H54 (cell line): ENCODE data around the gene DYRK3.
A peak's percentile ranks its signal among the peaks of the same experiment; 100 is the strongest.
"Not testable (repeated sequence)": the region's sequence is repeated elsewhere in the genome, so short reads cannot be mapped to it uniquely, and the experiment has no call there.

Source experiments
- DNase-seq: peaks from one replicate; pipeline ENCODE4 v3.0.0; 2011; ENCODE audit warnings: low spot score, mixed read lengths; ENCODE audit not compliant: insufficient read length
- FAIRE-seq: peaks from 3 replicates; lab custom pipeline; 2011; peaks lifted over from hg19 to GRCh38; lab: Jason Lieb, UNC
- POLR2A ChIP-seq: IDR thresholded peaks from 2 replicates; pipeline ENCODE4 v1.6.1; 2011; ENCODE audit warnings: low read depth, mild to moderate bottlenecking, low read length

The DYRK3 gene

GRCh38 chr1:206604861-206605260 is 30.5 kb upstream of the DYRK3 start:
- FAIRE-seq (no peak), DNase-seq (no peak)
- no peak for TF ChIP-seq POLR2A

- no peak for TF ChIP-seq POLR2A
- no peak for FAIRE-seq
- peak; percentile 36 for DNase-seq
Measured at GRCh38 chr1:206606867-206607266, 28.5 kb upstream of the DYRK3 start.

DNA sequence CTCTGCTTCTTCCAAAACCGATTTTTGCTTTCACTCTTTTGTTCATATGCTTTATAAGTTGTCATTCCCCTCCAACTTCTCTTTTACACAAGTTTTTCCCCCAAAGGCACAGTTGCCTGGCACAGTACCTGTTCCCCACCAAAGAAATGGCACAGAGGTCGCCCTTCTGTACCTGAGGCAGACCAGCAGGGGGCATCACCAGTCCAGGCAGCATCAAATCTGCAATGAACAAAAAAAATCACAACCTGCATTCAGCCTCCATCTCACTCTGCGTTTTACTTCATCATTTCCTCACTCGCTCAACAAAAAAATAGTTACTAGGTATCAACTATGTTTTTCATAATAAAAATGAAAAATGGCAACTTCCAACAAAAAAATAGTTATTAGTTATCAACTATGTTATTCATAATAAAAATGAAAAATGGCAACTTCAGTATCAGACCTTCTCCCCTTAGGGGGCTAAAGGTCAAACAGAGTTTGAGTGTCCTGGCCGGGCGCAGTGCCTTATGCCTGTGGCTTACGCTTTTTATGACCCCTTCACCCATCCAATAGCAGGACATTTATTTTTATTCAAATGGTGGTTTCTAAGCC is 27.1 kb upstream of the DYRK3 start:
- no peak for FAIRE-seq
- no peak for TF ChIP-seq POLR2A
- no peak for DNase-seq

- FAIRE-seq, result no peak
- TF ChIP-seq POLR2A, result no peak
- DNase-seq, result no peak
Measured at GRCh38 chr1:206609229-206609991, 25.9 kb upstream of the DYRK3 start.

DNA sequence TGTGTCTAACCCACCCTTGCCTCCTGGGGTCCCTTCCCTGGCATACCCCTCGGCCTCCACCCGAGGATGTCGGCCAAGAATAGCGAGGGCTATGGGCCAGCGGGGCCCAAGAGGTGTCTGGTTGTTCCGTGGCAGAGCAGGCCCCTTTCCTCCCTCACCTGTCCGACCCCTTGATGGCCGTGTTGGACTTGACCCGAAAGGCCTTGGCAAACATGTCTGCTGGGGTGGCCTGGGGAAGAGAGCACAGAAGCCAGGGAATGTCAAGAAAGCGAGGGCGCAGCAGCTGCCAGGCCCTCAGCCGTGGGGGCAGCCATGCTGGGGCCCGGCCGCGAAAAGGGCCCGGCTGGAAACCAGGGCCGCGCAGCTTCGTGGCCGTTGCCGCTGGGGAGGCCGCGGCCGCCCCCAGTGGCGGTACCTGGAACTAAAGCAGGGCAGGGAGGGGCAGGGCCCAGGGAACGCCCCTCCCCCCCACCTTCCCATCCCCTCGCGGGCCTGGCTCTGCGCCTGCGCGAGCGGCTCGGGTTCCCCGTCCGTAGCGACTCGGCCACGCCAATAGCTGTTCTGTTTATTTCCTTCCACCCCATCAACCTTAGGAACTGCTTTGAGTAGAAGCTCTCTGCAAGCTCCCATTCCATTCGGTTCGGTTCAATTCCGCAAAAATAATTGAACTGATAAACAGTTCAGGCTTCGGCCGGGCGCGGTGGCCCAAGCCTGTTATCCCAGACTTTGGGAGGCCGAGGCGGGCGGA is 23.0 kb upstream of the DYRK3 start, which contains the start of gene EIF2D:
Gene EIF2D (minus strand): TSS at position 337 of the 748 bp plus-strand sequence. CDS start 123 bp downstream, at position 214.
- DNase-seq, result peak; percentile 95
- no peak for FAIRE-seq
- TF ChIP-seq POLR2A, result peak; percentile 90

DNA sequence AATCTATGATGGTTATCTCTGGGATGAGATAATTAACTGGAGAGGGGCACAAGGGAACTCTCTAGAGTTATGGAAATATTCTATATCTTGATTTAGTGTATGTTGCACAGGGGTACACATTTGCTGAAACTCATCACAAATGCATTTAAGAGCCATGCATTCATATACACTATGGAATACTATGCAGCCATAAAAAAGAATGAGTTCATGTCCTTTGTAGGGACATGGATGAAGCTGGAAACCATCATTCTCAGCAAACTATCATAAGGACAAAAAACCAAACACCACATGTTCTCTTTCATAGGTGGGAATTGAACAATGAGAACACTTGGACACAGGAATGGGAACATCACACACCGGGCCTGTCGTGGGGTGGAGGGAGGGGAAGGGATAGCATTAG is 8.9 kb upstream of the DYRK3 start:
- not testable (repeated sequence) for DNase-seq, FAIRE-seq

- FAIRE-seq (no peak), DNase-seq (no peak)
- no peak for TF ChIP-seq POLR2A
Measured at GRCh38 chr1:206628916-206629315, 6.4 kb upstream of the DYRK3 start.

DNA sequence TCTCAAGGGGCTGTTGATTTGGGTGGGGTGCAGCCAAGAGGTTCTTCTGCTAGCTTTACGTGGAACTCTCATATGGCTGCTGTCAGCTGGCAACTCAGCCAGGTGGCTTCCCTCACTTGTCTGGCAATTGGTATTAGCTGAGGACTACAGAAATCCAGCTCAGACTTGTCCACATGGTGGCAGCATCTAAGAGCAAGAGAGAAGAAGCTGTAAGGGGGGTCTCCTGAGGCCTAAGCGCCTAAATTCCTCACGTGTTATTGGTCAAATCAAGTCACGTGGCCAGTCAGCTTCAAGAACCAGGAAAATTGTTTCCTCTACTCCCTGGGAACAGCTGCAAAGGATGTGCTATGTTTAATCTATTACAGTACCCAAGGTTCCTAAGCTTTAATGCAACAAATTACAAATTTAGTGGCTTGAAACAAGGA is 4.2 kb upstream of the DYRK3 start:
- no peak for TF ChIP-seq POLR2A
- no peak for FAIRE-seq
- DNase-seq, result peak; percentile 35

GRCh38 chr1:206633708-206634121 is 1.6 kb upstream of the DYRK3 start:
- no peak for TF ChIP-seq POLR2A
- DNase-seq (peak; percentile 49), FAIRE-seq (no peak)

DNA sequence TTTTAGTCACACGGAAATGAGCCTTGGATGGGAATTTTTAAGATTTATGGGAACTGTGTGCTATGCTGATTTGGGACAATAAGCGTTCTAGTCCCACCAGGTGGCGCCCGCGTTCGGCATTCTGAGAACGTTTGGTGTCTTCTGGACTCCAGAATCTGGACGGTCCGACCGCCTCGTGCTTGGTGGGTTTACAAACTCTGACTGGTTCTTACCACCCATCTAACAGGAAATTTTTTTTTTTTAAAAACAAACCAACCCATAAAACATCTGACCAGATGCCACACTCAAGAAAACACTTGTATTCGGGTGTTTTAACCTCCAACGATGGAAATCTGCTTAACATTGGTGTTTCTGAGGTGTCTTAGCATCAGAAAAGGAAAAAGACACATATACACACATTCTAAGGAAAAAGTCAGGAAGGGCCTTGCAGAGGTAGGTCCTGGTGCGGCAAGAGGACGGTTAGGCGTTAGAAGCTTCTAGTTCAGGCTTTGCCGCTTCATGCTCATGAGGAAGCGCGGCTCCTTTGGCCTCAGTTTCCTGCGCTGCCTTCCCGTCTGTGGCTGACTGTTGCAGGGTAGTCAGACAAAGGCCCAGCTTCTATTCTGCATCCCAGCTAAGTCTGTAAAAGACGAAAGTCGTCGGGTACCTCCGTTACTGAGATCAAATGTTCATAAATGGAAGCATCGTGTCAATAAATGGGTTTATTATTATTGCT is 814 bp upstream of the DYRK3 start:
- no peak for FAIRE-seq
- DNase-seq, result peak; percentile 38
- TF ChIP-seq POLR2A, result no peak

DNA sequence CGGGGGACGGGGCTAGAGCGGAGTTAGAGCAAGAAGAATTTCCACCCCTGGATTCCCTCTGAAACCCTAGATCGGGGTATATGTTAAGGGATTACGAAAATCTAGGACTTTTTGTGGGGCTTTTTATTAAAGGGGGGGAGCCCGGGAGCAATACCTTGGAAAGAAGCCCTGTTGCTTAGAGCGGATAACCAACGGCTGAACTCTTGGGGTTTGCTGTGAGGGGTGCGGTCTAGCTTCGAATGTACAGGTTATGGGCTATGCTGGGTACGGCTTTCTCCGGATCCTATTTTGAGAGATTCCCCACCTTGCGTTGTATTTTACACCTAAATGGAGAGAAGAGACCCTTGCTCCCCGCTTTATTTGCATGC is 626 bp downstream of the DYRK3 start:
- DNase-seq, result no peak

GRCh38 chr1:206636671-206637070 is 1.3 kb downstream of the DYRK3 start:
- no peak for DNase-seq
- TF ChIP-seq POLR2A, result no peak
- FAIRE-seq, result no peak

More for the DNA sequence above, 626 bp downstream of the DYRK3 start:
- no peak for FAIRE-seq
- TF ChIP-seq POLR2A, result no peak

GRCh38 chr1:206637605-206638004 is 2.3 kb downstream of the DYRK3 start:
- DNase-seq (no peak), FAIRE-seq (no peak)
- TF ChIP-seq POLR2A, result no peak

DNA sequence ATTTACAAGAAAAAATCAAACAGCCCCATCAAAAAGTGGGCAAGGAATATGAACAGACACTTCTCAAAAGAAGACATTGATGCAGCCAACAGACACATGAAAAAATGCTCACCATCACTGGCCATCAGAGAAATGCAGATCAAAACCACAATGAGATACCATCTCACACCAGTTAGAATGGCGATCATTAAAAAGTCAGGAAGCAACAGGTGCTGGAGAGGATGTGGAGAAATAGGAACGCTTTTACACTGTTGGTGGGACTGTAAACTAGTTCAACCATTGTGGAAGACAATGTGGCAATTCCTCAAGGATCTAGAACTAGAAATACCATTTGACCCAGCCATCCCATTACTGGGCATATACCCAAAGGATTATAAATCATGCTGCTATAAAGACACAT is 6.7 kb downstream of the DYRK3 start:
- DNase-seq, FAIRE-seq: not testable (repeated sequence)
